ENCODE results near the gene SIRT7.

Gene SIRT7, protein sequence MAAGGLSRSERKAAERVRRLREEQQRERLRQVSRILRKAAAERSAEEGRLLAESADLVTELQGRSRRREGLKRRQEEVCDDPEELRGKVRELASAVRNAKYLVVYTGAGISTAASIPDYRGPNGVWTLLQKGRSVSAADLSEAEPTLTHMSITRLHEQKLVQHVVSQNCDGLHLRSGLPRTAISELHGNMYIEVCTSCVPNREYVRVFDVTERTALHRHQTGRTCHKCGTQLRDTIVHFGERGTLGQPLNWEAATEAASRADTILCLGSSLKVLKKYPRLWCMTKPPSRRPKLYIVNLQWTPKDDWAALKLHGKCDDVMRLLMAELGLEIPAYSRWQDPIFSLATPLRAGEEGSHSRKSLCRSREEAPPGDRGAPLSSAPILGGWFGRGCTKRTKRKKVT

DNA sequence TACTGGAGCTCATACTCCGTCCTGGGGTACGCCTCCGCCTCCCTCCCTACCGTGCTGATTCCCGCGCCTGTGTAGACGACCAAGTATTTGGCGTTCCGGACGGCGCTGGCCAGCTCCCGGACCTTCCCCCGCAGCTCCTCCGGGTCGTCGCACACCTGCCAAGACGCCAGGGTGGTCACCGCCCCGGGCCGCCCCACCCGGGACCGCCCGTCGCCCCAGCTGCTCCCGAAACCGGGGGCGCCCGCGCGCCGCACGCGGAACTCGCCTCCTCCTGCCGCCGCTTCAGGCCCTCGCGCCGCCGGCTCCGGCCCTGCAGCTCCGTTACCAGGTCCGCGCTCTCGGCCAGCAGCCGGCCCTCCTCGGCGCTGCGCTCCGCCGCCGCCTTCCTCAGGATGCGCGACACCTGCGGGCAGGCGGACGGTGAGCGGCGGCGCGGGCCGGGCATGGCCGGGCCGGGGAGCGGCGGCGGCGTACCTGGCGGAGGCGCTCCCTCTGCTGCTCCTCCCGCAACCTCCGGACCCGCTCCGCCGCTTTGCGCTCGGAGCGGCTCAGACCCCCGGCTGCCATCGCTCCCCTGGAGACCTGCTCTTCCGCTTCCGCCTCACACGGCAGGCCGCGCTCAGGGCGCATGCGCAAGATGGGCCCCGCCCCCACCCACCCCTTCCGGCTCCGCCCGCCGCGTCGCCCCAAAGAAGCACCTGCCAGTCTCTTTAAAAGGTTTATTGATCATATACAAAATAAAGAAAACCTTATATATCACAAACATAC lies at the start of gene SIRT7:
Gene SIRT7, minus strand, starts transcription at position 612 of the 768 bp plus-strand sequence. Its CDS starts 45 bp downstream, at position 567.
- peaks cover 54 to 80% (median 70%) of the 10 kb centered on the region in 11 experiments for H3K36me3 ChIP-seq
- peaks cover 42 to 98% (median 92%) of the 10 kb centered on the region in 11 experiments for H4K20me1 ChIP-seq
- H3K27ac ChIP-seq: peak within 1 kb of the TSS; percentile 78 to 99 (median 94)
- H3K27me3 ChIP-seq: no peaks in the 10 kb centered on the region
- TF ChIP-seq Cebpa-rat (IDR thresholded peaks at IDR 0.05): no peak
- H3K4me2 ChIP-seq: peak within 1 kb of the TSS; percentile 98 to 100 (median 100)
- H3K9me3 ChIP-seq (replicated peaks in 1 of 11): no peaks in the 10 kb centered on the region
- peaks cover 57 to 73% (median 66%) of the 10 kb centered on the region in 10 experiments for H3K4me1 ChIP-seq
- peak within 1 kb of the TSS; percentile 81 to 100 (median 97) for H3K4me3 ChIP-seq
- H3K9ac ChIP-seq: peak within 1 kb of the TSS; percentile 87 to 97 (median 93)

DNA sequence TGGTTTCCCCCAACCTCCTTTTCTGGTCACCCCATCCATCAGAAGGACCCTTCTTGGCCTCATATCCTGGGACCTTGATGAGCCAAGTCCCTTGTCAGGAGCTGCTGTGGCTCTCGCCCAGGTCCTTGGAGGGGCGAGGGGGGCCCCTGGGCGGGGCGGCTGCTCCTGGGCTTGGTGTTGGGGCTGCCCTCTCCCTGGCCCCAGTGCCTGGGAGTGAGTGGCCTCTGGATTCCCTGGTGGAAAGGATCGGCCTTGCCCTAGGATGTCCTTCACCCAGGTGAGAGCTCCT lies 49.2 kb upstream of the SIRT7 start:
- Histone ChIP-seq H3K27ac (peak overlapping the region in 9 of 11 experiments; percentile 7 to 76 (median 64); a peak in 16 of 22 replicates), H3K9ac (peak overlapping the region in 8 of 11 experiments; percentile 40 to 72 (median 60); a peak in 15 of 22 replicates), H3K27me3 (peaks cover 48 to 57% (median 54%) of the 10 kb centered on the region in 11 experiments)

DNA sequence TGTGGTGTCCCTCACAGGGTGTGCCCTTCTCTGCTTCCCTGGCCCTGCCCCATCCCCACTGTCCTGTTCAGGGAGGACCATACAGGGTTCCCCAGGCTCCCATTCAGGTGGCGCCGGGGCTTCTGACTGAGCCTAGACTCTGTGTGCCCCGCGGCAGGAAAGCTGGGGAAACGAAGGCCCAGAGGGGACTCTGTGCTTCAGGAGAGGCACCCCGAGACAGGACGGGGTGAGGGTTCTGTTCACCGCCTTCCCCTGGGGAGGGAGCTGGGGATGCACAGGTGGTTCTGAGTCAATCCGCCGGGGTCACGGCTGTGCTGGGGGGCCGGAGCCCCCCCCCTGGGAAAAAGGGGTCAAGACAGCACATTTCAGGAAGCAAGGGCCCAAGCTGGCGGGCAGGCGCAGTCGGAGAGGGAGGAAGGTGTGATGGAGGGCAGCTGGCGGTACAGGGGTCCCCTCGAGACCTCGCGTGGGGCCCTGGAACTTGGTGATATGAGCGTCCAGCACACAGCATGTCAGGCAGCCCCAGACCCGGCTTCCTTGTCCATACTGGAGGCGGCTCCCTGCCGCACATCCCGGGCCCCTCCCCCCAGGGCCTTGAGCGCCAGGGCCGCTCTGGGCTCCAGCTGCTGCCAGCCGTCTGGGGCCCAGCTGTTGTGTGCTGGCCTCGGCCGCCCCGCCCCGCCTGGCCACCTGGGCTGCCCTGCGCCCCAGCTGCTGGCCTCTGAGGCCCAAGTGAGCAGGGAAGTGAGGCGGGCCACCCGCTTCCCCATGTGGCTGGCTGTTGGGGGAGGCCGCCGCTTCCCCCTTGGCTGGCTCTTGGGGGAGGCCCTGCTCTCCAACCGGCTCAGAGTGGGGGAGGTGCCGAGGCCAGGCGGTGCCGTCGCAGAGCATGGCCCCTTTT lies 48.6 kb upstream of the SIRT7 start:
- H4K20me1 ChIP-seq: peaks cover 0 to 30% (median 6%) of the 10 kb centered on the region in 11 experiments; a peak in 10 of 22 replicates
- H3K27ac ChIP-seq: peak overlapping the region in 10 of 11 experiments; percentile 7 to 76 (median 62); a peak in 16 of 22 replicates
- no peaks in the 10 kb centered on the region for H3K36me3 ChIP-seq
- H3K4me1 ChIP-seq: peaks cover 39 to 51% (median 46%) of the 10 kb centered on the region in 10 experiments
- peak overlapping the region in 7 of 10 experiments; percentile 1 to 55 (median 38); a peak in 14 of 20 replicates for H3K4me3 ChIP-seq
- no peaks in the 10 kb centered on the region for H3K9me3 ChIP-seq (replicated peaks in 1 of 11)
- TF ChIP-seq Cebpa-rat (IDR thresholded peaks at IDR 0.05): no peak
- peak overlapping the region; percentile 79 to 98 (median 93) for H3K4me2 ChIP-seq
- peaks cover 54 to 63% (median 60%) of the 10 kb centered on the region in 11 experiments for H3K27me3 ChIP-seq
- H3K9ac ChIP-seq: peak overlapping the region in 10 of 11 experiments; percentile 19 to 72 (median 58); a peak in 14 of 22 replicates

More for the DNA sequence above, 49.2 kb upstream of the SIRT7 start:
- H3K9me3 ChIP-seq (replicated peaks in 1 of 11): peaks cover 0 to 2% (median 0%) of the 10 kb centered on the region in 11 experiments; a peak in 1 of 22 replicates
- H4K20me1 ChIP-seq: peaks cover 0 to 24% (median 4%) of the 10 kb centered on the region in 11 experiments; a peak in 9 of 22 replicates
- peak overlapping the region in 7 of 10 experiments; percentile 1 to 55 (median 38); a peak in 14 of 20 replicates for H3K4me3 ChIP-seq
- no peaks in the 10 kb centered on the region for H3K36me3 ChIP-seq
- no peak for TF ChIP-seq Cebpa-rat (IDR thresholded peaks at IDR 0.05)
- peak overlapping the region; percentile 79 to 98 (median 93) for H3K4me2 ChIP-seq
- H3K4me1 ChIP-seq: peaks cover 39 to 50% (median 46%) of the 10 kb centered on the region in 10 experiments

- Histone ChIP-seq H4K20me1 (peaks cover 0 to 46% (median 18%) of the 10 kb centered on the region in 11 experiments; a peak in 16 of 22 replicates), H3K4me3 (no peak overlapping the region), H3K36me3 (no peaks in the 10 kb centered on the region), H3K9ac (no peak overlapping the region), H3K4me1 (peaks cover 55 to 66% (median 62%) of the 10 kb centered on the region in 10 experiments), H3K9me3 (replicated peaks in 1 of 11) (no peaks in the 10 kb centered on the region), H3K27ac (no peak overlapping the region), H3K27me3 (peaks cover 77 to 86% (median 83%) of the 10 kb centered on the region in 11 experiments), H3K4me2 (peak overlapping the region in 1 of 11 experiments; percentile 91; a peak in 1 of 22 replicates)
- no peak for TF ChIP-seq Cebpa-rat (IDR thresholded peaks at IDR 0.05)
These were observed 46.3 kb upstream of the SIRT7 start for GRCh38 chr17:81964081-81964849.

DNA sequence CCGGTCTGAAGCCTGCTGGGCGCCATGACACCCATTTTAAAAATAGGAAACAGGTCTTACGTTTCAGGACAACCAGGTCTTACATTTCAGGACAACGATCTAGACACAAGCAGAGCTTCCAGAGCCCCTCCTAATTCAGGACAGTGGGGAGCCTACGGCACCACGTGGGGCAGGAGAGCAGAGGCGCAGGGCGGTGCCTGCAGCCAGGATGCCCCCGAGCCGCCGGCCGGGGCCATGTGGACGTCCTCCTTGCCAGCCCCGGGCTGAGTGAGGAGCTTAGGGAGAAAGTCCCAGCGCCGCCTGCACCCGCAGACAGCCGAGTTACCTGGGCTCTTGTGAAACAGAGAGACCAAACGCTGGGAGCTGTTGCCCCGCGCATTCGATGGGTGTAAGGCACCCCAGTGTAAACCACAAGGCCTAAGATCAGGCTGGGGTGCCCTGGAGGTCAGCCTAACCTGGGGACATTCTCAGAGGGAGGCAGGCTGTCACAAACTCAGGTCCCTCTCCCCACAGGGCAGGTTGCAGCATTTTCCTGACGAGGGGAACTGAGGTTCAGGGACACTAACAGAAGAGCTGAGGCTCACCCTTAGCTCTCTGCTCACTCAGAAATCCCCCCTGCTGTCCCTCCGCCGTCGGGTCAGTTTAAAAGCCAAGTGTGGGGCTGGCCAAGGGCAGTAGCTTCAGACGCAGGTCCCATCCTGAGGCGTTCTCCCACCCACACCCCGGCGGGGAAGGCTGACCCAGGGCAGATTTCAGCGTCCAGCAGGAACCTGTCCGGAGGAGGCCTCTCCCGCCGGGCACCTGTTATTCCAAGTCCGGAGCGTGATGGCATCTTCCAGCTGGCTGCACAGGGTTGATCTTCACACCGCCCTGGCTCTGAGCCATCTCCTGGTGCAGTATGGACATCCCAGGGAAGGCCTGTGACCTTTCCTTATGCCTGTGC lies 44.8 kb upstream of the SIRT7 start:
- TF ChIP-seq Cebpa-rat (IDR thresholded peaks at IDR 0.05): no peak
- H3K9me3 ChIP-seq (replicated peaks in 1 of 11): no peaks in the 10 kb centered on the region
- H3K4me3 ChIP-seq: no peak overlapping the region
- peaks cover 42 to 57% (median 50%) of the 10 kb centered on the region in 10 experiments for H3K4me1 ChIP-seq
- H4K20me1 ChIP-seq: peaks cover 0 to 52% (median 18%) of the 10 kb centered on the region in 11 experiments; a peak in 16 of 22 replicates
- H3K4me2 ChIP-seq: no peak overlapping the region
- H3K27ac ChIP-seq: no peak overlapping the region
- H3K36me3 ChIP-seq: no peaks in the 10 kb centered on the region
- H3K27me3 ChIP-seq: peaks cover 92 to 100% (median 98%) of the 10 kb centered on the region in 11 experiments
- H3K9ac ChIP-seq: no peak overlapping the region

- Histone ChIP-seq H3K36me3 (no peaks in the 10 kb centered on the region), H3K4me2 (peak overlapping the region; percentile 35 to 98 (median 94); a peak in 18 of 22 replicates), H3K9ac (no peak overlapping the region), H3K27ac (no peak overlapping the region), H3K9me3 (replicated peaks in 1 of 11) (no peaks in the 10 kb centered on the region), H4K20me1 (peaks cover 0 to 52% (median 18%) of the 10 kb centered on the region in 11 experiments; a peak in 16 of 22 replicates), H3K4me1 (peaks cover 33 to 47% (median 41%) of the 10 kb centered on the region in 10 experiments), H3K27me3 (peaks cover 95 to 100% (median 100%) of the 10 kb centered on the region in 11 experiments), H3K4me3 (peak overlapping the region in 6 of 10 experiments; percentile 54 to 69 (median 60); a peak in 7 of 20 replicates)
- TF ChIP-seq Cebpa-rat (IDR thresholded peaks at IDR 0.05): no peak
These were observed 43.8 kb upstream of the SIRT7 start for GRCh38 chr17:81961521-81962498.
